Stimulated activated naive CD8-positive, alpha-beta T cell treated with anti-CD3 and anti-CD28 coated beads, Interleukin-15, amount 100 ng/mL, for 72 hours (primary cell): ENCODE results near the gene DCST2.

Experiments used
- ATAC-seq: fragments of 150-1000 bp; cut with Tn5 transposase; 2 replicates; pipeline ENCODE4 v1.10.0; 2021; ENCODE audit warnings: mild to moderate bottlenecking, moderate library complexity
- DNase-seq, 2 donors: peaks; one replicate each; pipeline ENCODE4 v3.0.0; 2021 to 2022
- H3K27ac Mint-ChIP-seq, 2 donors: one replicate each; pipeline ENCODE4 v1.8.0; 2022; ENCODE audit warnings: mild to moderate bottlenecking in 2 of 2, mixed read lengths in 2 of 2, moderate library complexity in 2 of 2
- H3K27me3 Mint-ChIP-seq: one replicate; pipeline ENCODE4 v1.8.0; 2022; ENCODE audit warnings: mixed read lengths
- H3K4me1 Mint-ChIP-seq: one replicate; pipeline ENCODE4 v1.8.0; 2022; ENCODE audit warnings: mild to moderate bottlenecking, mixed read lengths
- H3K4me3 Mint-ChIP-seq, 2 donors: one replicate each; pipeline ENCODE4 v1.8.0; 2022; ENCODE audit warnings: mild to moderate bottlenecking in 2 of 2, mixed read lengths in 2 of 2, moderate library complexity in 1 of 2
- H3K9me3 Mint-ChIP-seq, 2 donors: one replicate each; pipeline ENCODE4 v1.8.0; 2022; ENCODE audit warnings: mixed read lengths in 2 of 2

Gene DCST2

GRCh38 chr1:155061381-155062150 is 28.0 kb upstream of the DCST2 start:
- ATAC-seq (peak; percentile 77), DNase-seq (peak; percentile 95 to 97)
- Mint-ChIP-seq H3K9me3 (no peaks in the 10 kb centered on the region), H3K27me3 (no peaks in the 10 kb centered on the region), H3K4me1 (peaks cover 40% of the 10 kb centered on the region), H3K27ac (no peak overlapping the region), H3K4me3 (peak overlapping the region in 1 of 2 donors; percentile 52)

GRCh38 chr1:155060736-155061135 is 27.2 kb upstream of the DCST2 start:
- DNase-seq: no peak
- no peaks in the 10 kb centered on the region for H3K9me3 Mint-ChIP-seq
- peaks cover 35% of the 10 kb centered on the region for H3K4me1 Mint-ChIP-seq
- no peak for ATAC-seq
- H3K4me3 Mint-ChIP-seq: no peak overlapping the region
- no peaks in the 10 kb centered on the region for H3K27me3 Mint-ChIP-seq
- peak overlapping the region in 1 of 2 donors; percentile 69 for H3K27ac Mint-ChIP-seq

- DNase-seq (no peak), ATAC-seq (no peak)
- peaks cover 25% of the 10 kb centered on the region for H3K4me1 Mint-ChIP-seq
- no peak overlapping the region for H3K4me3 Mint-ChIP-seq
- no peak overlapping the region for H3K27ac Mint-ChIP-seq
- no peaks in the 10 kb centered on the region for H3K9me3 Mint-ChIP-seq
- no peaks in the 10 kb centered on the region for H3K27me3 Mint-ChIP-seq
Measured at GRCh38 chr1:155057788-155058211, 24.2 kb upstream of the DCST2 start.

- H3K4me3 Mint-ChIP-seq: no peak overlapping the region
- ATAC-seq (no peak), DNase-seq (no peak)
- no peak overlapping the region for H3K27ac Mint-ChIP-seq
- no peaks in the 10 kb centered on the region for H3K9me3 Mint-ChIP-seq
- H3K4me1 Mint-ChIP-seq: peaks cover 25% of the 10 kb centered on the region
- no peaks in the 10 kb centered on the region for H3K27me3 Mint-ChIP-seq
Measured at GRCh38 chr1:155057104-155057503, 23.5 kb upstream of the DCST2 start.

- peaks cover 32% of the 10 kb centered on the region for H3K4me1 Mint-ChIP-seq
- peak overlapping the region in 1 of 2 donors; percentile 87 for H3K4me3 Mint-ChIP-seq
- DNase-seq: no peak
- no peaks in the 10 kb centered on the region for H3K27me3 Mint-ChIP-seq
- ATAC-seq: no peak
- no peak overlapping the region for H3K27ac Mint-ChIP-seq
- H3K9me3 Mint-ChIP-seq: no peaks in the 10 kb centered on the region
Measured at GRCh38 chr1:155053531-155054105, 20.0 kb upstream of the DCST2 start.

- DNase-seq: peak in 1 of 2 donors; percentile 34
- ATAC-seq: peak; percentile 43
Measured at GRCh38 chr1:155052439-155053395, 19.1 kb upstream of the DCST2 start.

GRCh38 chr1:155051777-155052398 is 18.3 kb upstream of the DCST2 start:
- peak overlapping the region; percentile 87 to 93 for H3K4me3 Mint-ChIP-seq
- peaks cover 32% of the 10 kb centered on the region for H3K4me1 Mint-ChIP-seq
- peak; percentile 54 for ATAC-seq
- peak; percentile 38 to 41 for DNase-seq
- H3K27ac Mint-ChIP-seq: peak overlapping the region in 1 of 2 donors; percentile 52
- no peaks in the 10 kb centered on the region for H3K9me3 Mint-ChIP-seq
- H3K27me3 Mint-ChIP-seq: no peaks in the 10 kb centered on the region

More at GRCh38 chr1:155052439-155053395, 19.1 kb upstream of the DCST2 start:
- Mint-ChIP-seq H3K4me3 (peak overlapping the region; percentile 87 to 93), H3K4me1 (peaks cover 32% of the 10 kb centered on the region), H3K27ac (peak overlapping the region; percentile 49 to 88), H3K9me3 (no peaks in the 10 kb centered on the region), H3K27me3 (no peaks in the 10 kb centered on the region)

GRCh38 chr1:155051342-155051776 is 17.8 kb upstream of the DCST2 start:
- Mint-ChIP-seq H3K4me1 (peaks cover 32% of the 10 kb centered on the region), H3K9me3 (no peaks in the 10 kb centered on the region), H3K27ac (peak overlapping the region in 1 of 2 donors; percentile 52), H3K27me3 (no peaks in the 10 kb centered on the region), H3K4me3 (peak overlapping the region; percentile 87 to 93)
- ATAC-seq: peak; percentile 23
- DNase-seq: no peak

GRCh38 chr1:155050560-155051341 is 17.2 kb upstream of the DCST2 start, which contains the start of gene ADAM15:
ADAM15 (plus strand) TSS chr1:155051316; CDS start chr1:155051387, 71 bp downstream.
- peak; percentile 78 for ATAC-seq
- peak within 1 kb of the TSS; percentile 90 to 94 for H3K4me3 Mint-ChIP-seq
- DNase-seq: peak; percentile 76 to 79
- H3K4me1 Mint-ChIP-seq: peaks cover 33% of the 10 kb centered on the region
- peak within 1 kb of the TSS; percentile 19 to 52 for H3K27ac Mint-ChIP-seq
- H3K27me3 Mint-ChIP-seq: no peaks in the 10 kb centered on the region
- no peaks in the 10 kb centered on the region for H3K9me3 Mint-ChIP-seq

GRCh38 chr1:155049651-155050559 is 16.3 kb upstream of the DCST2 start:
- Mint-ChIP-seq H3K27me3 (no peaks in the 10 kb centered on the region), H3K4me3 (peak overlapping the region; percentile 90 to 94), H3K9me3 (no peaks in the 10 kb centered on the region), H3K4me1 (peaks cover 41% of the 10 kb centered on the region), H3K27ac (no peak overlapping the region)
- DNase-seq: no peak
- no peak for ATAC-seq

- no peak overlapping the region for H3K4me3 Mint-ChIP-seq
- H3K27ac Mint-ChIP-seq: no peak overlapping the region
- ATAC-seq: no peak
- peaks cover 47% of the 10 kb centered on the region for H3K4me1 Mint-ChIP-seq
- no peak for DNase-seq
- no peaks in the 10 kb centered on the region for H3K27me3 Mint-ChIP-seq
- no peaks in the 10 kb centered on the region for H3K9me3 Mint-ChIP-seq
Measured at GRCh38 chr1:155048449-155049334, 15.1 kb upstream of the DCST2 start.

- ATAC-seq (peak; percentile 91), DNase-seq (peak in 1 of 2 donors; percentile 64)
- Mint-ChIP-seq H3K27ac (no peak overlapping the region), H3K9me3 (no peaks in the 10 kb centered on the region), H3K4me1 (peaks cover 21% of the 10 kb centered on the region), H3K4me3 (no peak overlapping the region), H3K27me3 (no peaks in the 10 kb centered on the region)
Measured at GRCh38 chr1:155044812-155045657, 11.5 kb upstream of the DCST2 start.
